Stomach (tissue), 4 donors: ENCODE data around the gene CTNNA3.

ENCODE experiments used
- CTCF ChIP-seq, 7 experiments: fragments of 450-650 bp in 4 of 7; fragments of 200-600 bp in 3 of 7; sonication (generic) in 3 of 7; IDR thresholded peaks; one replicate each; pipeline ENCODE4 v1.5.1; 2016 to 2019; ENCODE audit warnings: antibody characterized with exemption in 7 of 7, control low read depth in 2 of 7, mild to moderate bottlenecking in 1 of 7
- EP300 ChIP-seq: sonication (generic); formaldehyde crosslinking; IDR thresholded peaks from one replicate; pipeline ENCODE4 v1.6.1; 2017; ENCODE audit warnings: antibody characterized with exemption
- POLR2A ChIP-seq, 4 donors: fragments of 450-650 bp; IDR thresholded peaks; one replicate each; pipeline ENCODE4 v1.6.1; 2016; ENCODE audit warnings: antibody characterized with exemption in 4 of 4, control low read depth in 2 of 4, mild to moderate bottlenecking in 1 of 4, moderate library complexity in 1 of 4
- POLR2AphosphoS5 ChIP-seq, 3 donors: sonication (generic); formaldehyde crosslinking; IDR thresholded peaks; one replicate each; pipeline ENCODE4 v1.6.1; 2016; ENCODE audit warnings: antibody characterized with exemption in 3 of 3

DNA sequence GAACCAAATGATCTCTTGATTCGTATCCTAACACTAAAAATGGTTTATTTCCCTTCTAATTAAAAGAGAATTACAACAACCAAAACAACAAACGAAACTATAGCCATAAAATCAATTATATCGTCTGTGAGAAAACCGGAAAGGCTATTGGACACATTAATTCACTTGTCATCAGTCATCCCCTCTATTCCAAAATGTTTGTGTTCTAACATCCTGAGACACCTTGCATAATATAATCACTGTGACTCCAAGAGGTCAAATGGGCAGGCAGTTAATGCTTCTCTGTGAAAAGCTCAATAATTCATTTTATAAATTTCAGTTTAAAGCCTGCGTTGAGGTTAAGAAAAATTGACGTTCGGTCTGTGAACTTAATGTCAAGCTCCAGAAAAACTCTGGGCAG is 770.6 kb downstream of the CTNNA3 start:
- TF ChIP-seq CTCF (IDR thresholded peaks at IDR 0.05) (no peak), POLR2A (IDR thresholded peaks at IDR 0.05) (no peak), POLR2AphosphoS5 (IDR thresholded peaks at IDR 0.05) (no peak), EP300 (no peak)
